Caco-2 (cell line): ENCODE measurements around the gene CDH16. TPM values are rescaled to one million over a fixed set of nuclear protein-coding genes. Genes with fewer than 3 reads are reported as not detected.

Experiments used
- BruUV-seq: library from RNA; stranded (reverse); fragments of 400-500 nt; replicated peaks from 2 replicates; lab custom pipeline; 2021; lab: Mats Ljungman, UMichigan
- CTCF ChIA-PET: fragments of 300-600 bp; sonication (Branson Sonifier 250); formaldehyde crosslinking; loops from one replicate; lab custom pipeline; 2022; ENCODE audit warnings: antibody characterized with exemption; lab: Charles Lee
- POLR2A ChIA-PET: fragments of 300-600 bp; sonication (Branson Sonifier 250); formaldehyde crosslinking; loops from one replicate; lab custom pipeline; 2022; ENCODE audit warnings: antibody characterized with exemption; lab: Charles Lee
- DNase-seq, 2 experiments: peaks; one replicate each; pipeline versions ENCODE4 v3.0.0 to v3.0.0-alpha.2; 2020 to 2022
- H3K27me3 ChIP-seq: replicated peaks from 2 replicates; pipeline ENCODE4 v1.6.0; 2011; ENCODE audit warnings: low read length; ENCODE audit not compliant: control insufficient read depth, insufficient read depth
- H3K36me3 ChIP-seq: 2 replicates; pipeline ENCODE4 v1.5.1; 2011; ENCODE audit warnings: low read length; ENCODE audit not compliant: control insufficient read depth, insufficient read depth
- H3K4me1 ChIP-seq: fragments of 250-450 bp; sonication (Bioruptor Pico); 2 replicates; pipeline ENCODE4 v1.5.1; 2020; ENCODE audit warnings: mild to moderate bottlenecking
- H3K4me3 ChIP-seq: 2 replicates; pipeline ENCODE4 v1.5.1; 2011; ENCODE audit warnings: low read depth, mild to moderate bottlenecking, control low read depth, low read length
- H3K9me3 ChIP-seq: fragments of 250-450 bp; sonication (Bioruptor Pico); 2 replicates; pipeline ENCODE4 v1.5.1; 2020; ENCODE audit warnings: mild to moderate bottlenecking, moderate library complexity
- H3K27ac Mint-ChIP-seq: one replicate; pipeline ENCODE4 v1.8.0; 2022; ENCODE audit warnings: mixed read lengths; ENCODE audit not compliant: unreplicated experiment
- H3K27me3 Mint-ChIP-seq: one replicate; pipeline ENCODE4 v1.8.0; 2022; ENCODE audit warnings: mixed read lengths; ENCODE audit not compliant: insufficient read depth, unreplicated experiment
- H3K36me3 Mint-ChIP-seq: one replicate; pipeline ENCODE4 v1.8.0; 2022; ENCODE audit warnings: mild to moderate bottlenecking, mixed read lengths; ENCODE audit not compliant: insufficient read depth, unreplicated experiment
- H3K4me1 Mint-ChIP-seq: one replicate; pipeline ENCODE4 v1.8.0; 2022; ENCODE audit warnings: low read depth, mixed read lengths; ENCODE audit not compliant: unreplicated experiment
- H3K4me3 Mint-ChIP-seq: one replicate; pipeline ENCODE4 v1.8.0; 2022; ENCODE audit warnings: mild to moderate bottlenecking, moderate library complexity, mixed read lengths; ENCODE audit not compliant: unreplicated experiment
- H3K9me3 Mint-ChIP-seq: one replicate; pipeline ENCODE4 v1.8.0; 2022; ENCODE audit warnings: mixed read lengths; ENCODE audit not compliant: unreplicated experiment
- CTCF ChIP-seq, 2 experiments: fragments of 200-600 bp in 1 of 2; IDR thresholded peaks; 1 replicate in 1 of 2; 2 replicates in 1 of 2; pipeline versions ENCODE4 v1.5.1 to v1.8.0; 2011 to 2022; ENCODE audit warnings: antibody characterized with exemption in 1 of 2, control low read depth in 1 of 2, inconsistent platforms in 1 of 2, low read depth in 1 of 2, low read length in 1 of 2, mild to moderate bottlenecking in 1 of 2, moderate library complexity in 1 of 2; ENCODE audit not compliant: insufficient read depth in 1 of 2, severe bottlenecking in 1 of 2, unreplicated experiment in 1 of 2
- intact Hi-C: fragments of 100-400 bp; cut with micrococcal nuclease; formaldehyde crosslinking; loops from one replicate; pipeline ENCODE4 v1.10.0; 2022; ENCODE audit not compliant: unreplicated experiment
- total RNA-seq: library from RNA; stranded (reverse); gene quantifications from 2 replicates; pipeline ENCODE4 v1.2.3, GENCODE V29; 2022

The CDH16 gene
- total RNA-seq, 1 experiment from 2014 or later: 0.48 TPM

GRCh38 chr16:66886914-66887313 is 31.8 kb downstream of the CDH16 start:
- peaks cover 53% of the 10 kb centered on the region for H3K36me3 Mint-ChIP-seq
- intact Hi-C loops: no loop called here
- POLR2A ChIA-PET: no interaction called here
- no peaks in the 10 kb centered on the region for H3K9me3 Mint-ChIP-seq
- H3K27me3 Mint-ChIP-seq: no peaks in the 10 kb centered on the region
- H3K27ac Mint-ChIP-seq: peak overlapping the region; percentile 43
- H3K4me3 Mint-ChIP-seq: no peak overlapping the region
- BruUV-seq: no TSS peak
- no peak for TF ChIP-seq CTCF (IDR thresholded peaks at IDR 0.05; ENCODE audit: insufficient read depth in 1 of 2, low read depth in 1 of 2, low read length in 1 of 2, severe bottlenecking in 1 of 2, unreplicated experiment in 1 of 2)
- H3K4me3 ChIP-seq: no peak overlapping the region
- H3K4me1 ChIP-seq: peaks cover 21% of the 10 kb centered on the region
- no peaks in the 10 kb centered on the region for H3K9me3 ChIP-seq
- CTCF ChIA-PET: interaction anchor here (0.7 to 1.7 kb wide), 2 partner anchors 9 to 14 kb away, joined by 3 to 5 read pairs; no protein-coding TSS in a partner anchor
- no peaks in the 10 kb centered on the region for H3K27me3 ChIP-seq
- H3K36me3 ChIP-seq: peaks cover 5% of the 10 kb centered on the region
- H3K4me1 Mint-ChIP-seq: peaks cover 18% of the 10 kb centered on the region
- DNase-seq: no peak

- CTCF ChIA-PET: interaction anchor here (0.7 to 1.7 kb wide), 2 partner anchors 10 to 13 kb away, joined by 3 to 5 read pairs; no protein-coding TSS in a partner anchor
- peaks cover 18% of the 10 kb centered on the region for H3K4me1 Mint-ChIP-seq
- no peak for TF ChIP-seq CTCF (IDR thresholded peaks at IDR 0.05; ENCODE audit: insufficient read depth in 1 of 2, low read depth in 1 of 2, low read length in 1 of 2, severe bottlenecking in 1 of 2, unreplicated experiment in 1 of 2)
- no peak overlapping the region for H3K4me3 ChIP-seq
- H3K36me3 Mint-ChIP-seq: peaks cover 53% of the 10 kb centered on the region
- no peaks in the 10 kb centered on the region for H3K9me3 ChIP-seq
- BruUV-seq: no TSS peak
- peaks cover 5% of the 10 kb centered on the region for H3K36me3 ChIP-seq
- H3K4me3 Mint-ChIP-seq: no peak overlapping the region
- no peaks in the 10 kb centered on the region for H3K27me3 ChIP-seq
- H3K27ac Mint-ChIP-seq: peak overlapping the region; percentile 43
- POLR2A ChIA-PET: no interaction called here
- intact Hi-C loops: no loop called here
- peaks cover 27% of the 10 kb centered on the region for H3K4me1 ChIP-seq
- H3K9me3 Mint-ChIP-seq: no peaks in the 10 kb centered on the region
- no peak for DNase-seq
- no peaks in the 10 kb centered on the region for H3K27me3 Mint-ChIP-seq
Observed at GRCh38 chr16:66886321-66886720, 32.4 kb downstream of the CDH16 start.

GRCh38 chr16:66885491-66885890 is 33.2 kb downstream of the CDH16 start:
- Histone ChIP-seq H3K9me3 (no peaks in the 10 kb centered on the region), H3K36me3 (peaks cover 5% of the 10 kb centered on the region), H3K27me3 (no peaks in the 10 kb centered on the region), H3K4me1 (peaks cover 27% of the 10 kb centered on the region), H3K4me3 (no peak overlapping the region)
- no peak overlapping the region for H3K27ac Mint-ChIP-seq
- H3K4me3 Mint-ChIP-seq: no peak overlapping the region
- no peaks in the 10 kb centered on the region for H3K27me3 Mint-ChIP-seq
- ChIA-PET CTCF (interaction anchor here (1.7 kb wide), 1 partner anchor 12 kb away, joined by 5 read pairs; no protein-coding TSS in a partner anchor), POLR2A (no interaction called here)
- H3K9me3 Mint-ChIP-seq: no peaks in the 10 kb centered on the region
- no peak for TF ChIP-seq CTCF (IDR thresholded peaks at IDR 0.05; ENCODE audit: insufficient read depth in 1 of 2, low read depth in 1 of 2, low read length in 1 of 2, severe bottlenecking in 1 of 2, unreplicated experiment in 1 of 2)
- intact Hi-C loops: no loop called here
- peaks cover 18% of the 10 kb centered on the region for H3K4me1 Mint-ChIP-seq
- BruUV-seq: no TSS peak
- no peak for DNase-seq
- H3K36me3 Mint-ChIP-seq: peaks cover 56% of the 10 kb centered on the region
